Suppressor macrophage (primary cell): ENCODE data around the gene C19orf47.
A peak's percentile ranks its signal among the peaks of the same experiment; 100 is the strongest.
"Not testable (repeated sequence)": the region's sequence is repeated elsewhere in the genome, so short reads cannot be mapped to it uniquely, and the experiment has no call there.

Experiments used
- DNase-seq, 4 experiments: peaks; one replicate each; pipeline ENCODE4 v3.0.0-alpha.2; 2020 to 2022

Gene C19orf47

GRCh38 chr19:40376286-40376862 lies 28.2 kb upstream of the C19orf47 start:
- peak in 3 of 4 experiments; percentile 40 to 47 (median 40) for DNase-seq

GRCh38 chr19:40374084-40374483 lies 25.9 kb upstream of the C19orf47 start:
- DNase-seq = no peak

- no peak for DNase-seq
These were observed 23.6 kb upstream of the C19orf47 start for GRCh38 chr19:40371802-40372122.

GRCh38 chr19:40370997-40371801 lies 23.0 kb upstream of the C19orf47 start:
- DNase-seq = no peak

GRCh38 chr19:40370253-40370652 lies 22.1 kb upstream of the C19orf47 start:
- DNase-seq = not testable (repeated sequence)

GRCh38 chr19:40369797-40370196 lies 21.6 kb upstream of the C19orf47 start:
- no peak for DNase-seq

- no peak for DNase-seq
These were observed 19.6 kb upstream of the C19orf47 start for GRCh38 chr19:40367577-40368434.

GRCh38 chr19:40366697-40367561 lies 18.7 kb upstream of the C19orf47 start:
- peak; percentile 56 to 72 (median 68) for DNase-seq

GRCh38 chr19:40365613-40366401 lies 17.6 kb upstream of the C19orf47 start:
- peak; percentile 91 to 95 (median 94) for DNase-seq

GRCh38 chr19:40365010-40365409 lies 16.8 kb upstream of the C19orf47 start:
- no peak for DNase-seq

- peak; percentile 69 to 82 (median 76) for DNase-seq
These were observed 14.9 kb upstream of the C19orf47 start for GRCh38 chr19:40363069-40363468.

GRCh38 chr19:40362160-40362559 lies 14.0 kb upstream of the C19orf47 start:
- DNase-seq = no peak

- DNase-seq = peak; percentile 79 to 91 (median 86)
These were observed 12.6 kb upstream of the C19orf47 start for GRCh38 chr19:40360708-40361241.

GRCh38 chr19:40360020-40360707 lies 12.0 kb upstream of the C19orf47 start:
- no peak for DNase-seq

GRCh38 chr19:40358773-40359172 lies 10.6 kb upstream of the C19orf47 start:
- peak; percentile 85 to 93 (median 89) for DNase-seq

- DNase-seq = no peak
These were observed 9.4 kb upstream of the C19orf47 start for GRCh38 chr19:40357640-40358039.

- peak in 2 of 4 experiments; percentile 38 to 41 for DNase-seq
These were observed 8.7 kb upstream of the C19orf47 start for GRCh38 chr19:40356681-40357595.

- DNase-seq = no peak
These were observed 7.9 kb upstream of the C19orf47 start for GRCh38 chr19:40355975-40356680.
